K562 (cell line): ENCODE data around the gene SPDEF. TPM values are rescaled to one million over a fixed set of nuclear protein-coding genes. Genes with fewer than 3 reads are reported as not detected.

Experiments used
- CHAMP1 ChIP-seq: fragments of 450-650 bp; IDR thresholded peaks from 2 replicates; pipeline ENCODE4 v1.6.1; 2016; ENCODE audit warnings: mild to moderate bottlenecking
- CUX1 ChIP-seq: fragments of 200-800 bp; sonication (Bioruptor generic); IDR thresholded peaks from 2 replicates; pipeline ENCODE4 v1.6.1; 2016; ENCODE audit warnings: missing genetic modification characterization, missing compliant biosample characterization
- ELK1 ChIP-seq: sonication (generic); formaldehyde crosslinking; IDR thresholded peaks from 2 replicates; pipeline ENCODE4 v1.8.1; 2022; ENCODE audit warnings: missing genetic modification reagents
- ETV5 ChIP-seq: sonication (generic); formaldehyde crosslinking; IDR thresholded peaks from 2 replicates; pipeline ENCODE4 v1.4.0; 2020; ENCODE audit warnings: low read depth, mild to moderate bottlenecking, missing genetic modification reagents
- GTF3C2 ChIP-seq: IDR thresholded peaks from 3 replicates; pipeline ENCODE4 v1.6.1; 2011; ENCODE audit warnings: borderline replicate concordance, mild to moderate bottlenecking, moderate library complexity; ENCODE audit not compliant: insufficient read length; ENCODE audit errors: extremely low read depth
- HDGF ChIP-seq: fragments of 450-650 bp; IDR thresholded peaks from 2 replicates; pipeline ENCODE4 v1.6.1; 2016
- HNRNPK ChIP-seq: fragments of 200-400 bp; formaldehyde crosslinking; IDR thresholded peaks from one replicate; pipeline ENCODE4 v1.6.1; 2018; ENCODE audit warnings: mild to moderate bottlenecking, low read depth, low read length; ENCODE audit not compliant: poor library complexity, severe bottlenecking
- MIER1 ChIP-seq: fragments of 450-650 bp; IDR thresholded peaks from 2 replicates; pipeline ENCODE4 v1.6.1; 2016; ENCODE audit warnings: antibody characterized with exemption, mild to moderate bottlenecking, low read depth
- NCOA4 ChIP-seq: fragments of 450-650 bp; IDR thresholded peaks from 2 replicates; pipeline ENCODE4 v1.6.1; 2018; ENCODE audit warnings: mild to moderate bottlenecking; ENCODE audit not compliant: partially characterized antibody
- NR0B1 ChIP-seq: fragments of 450-650 bp; IDR thresholded peaks from one replicate; pipeline ENCODE4 v1.6.1; 2018; ENCODE audit warnings: mild to moderate bottlenecking, moderate library complexity; ENCODE audit not compliant: partially characterized antibody
- SP1 ChIP-seq: sonication (generic); formaldehyde crosslinking; IDR thresholded peaks from 2 replicates; pipeline ENCODE4 v1.8.1; 2022; ENCODE audit warnings: mild to moderate bottlenecking, missing genetic modification reagents
- ZNF561 ChIP-seq: fragments of 450-650 bp; formaldehyde crosslinking; conservative IDR thresholded peaks from 2 replicates; pipeline ENCODE4 v1.4.0; 2020; ENCODE audit warnings: mild to moderate bottlenecking, moderate library complexity
- ZNF707 ChIP-seq: fragments of 250-450 bp; sonication (Bioruptor Pico); conservative IDR thresholded peaks from 2 replicates; pipeline ENCODE4 v1.8.0; 2022; ENCODE audit warnings: inconsistent platforms, mild to moderate bottlenecking, moderate library complexity
- ZNF778 ChIP-seq: fragments of 450-650 bp; formaldehyde crosslinking; IDR thresholded peaks from 2 replicates; pipeline ENCODE4 v1.4.0; 2020; ENCODE audit warnings: mild to moderate bottlenecking, moderate library complexity
- polyA plus RNA-seq, 8 experiments: library from polyadenylated mRNA; depleted of rRNA in 4 of 8; stranded (reverse) in 5 of 8; unstranded in 3 of 8; fragments of >200 nt; fragmentation: Nextera tagmentation in 2 of 8; fragmentation: Illumina TruSeq in 1 of 8; extraction: Ambion mirVana in 2 of 8; extraction: Trizol in 1 of 8; gene quantifications; 2 replicates each; pipeline versions ENCODE4 v1.2.1 to v1.2.3, GENCODE V29; 2011 to 2014; ENCODE audit warnings: inconsistent platforms in 1 of 8, missing spikeins in 1 of 8
- total RNA-seq, 7 experiments: library from RNA; depleted of rRNA in 6 of 7; stranded (reverse); fragments of >200 nt in 6 of 7; fragmentation: Illumina TruSeq in 2 of 7; extraction: Trizol in 2 of 7; gene quantifications; 2 replicates each; pipeline versions ENCODE4 v1.2.1 to v1.2.3, GENCODE V29; 2011 to 2021; ENCODE audit warnings: low replicate concordance in 1 of 7

Gene SPDEF
- total and polyA plus RNA-seq, 9 of the 15 experiments (the other 6 are each of a cell fraction or from before 2014, with no cell fraction given), result 0.04 to 0.12 (median 0.11) TPM; not detected in 5

GRCh38 chr6:34562861-34563512 lies 6.9 kb upstream of the SPDEF start (continued):
- peak; percentile 67 for TF ChIP-seq CUX1 (CRISPR knock-in tag)
- no peak; the same call in 1 of the 2 replicates for TF ChIP-seq ETV5
- no peak for TF ChIP-seq NCOA4
- TF ChIP-seq GTF3C2, result no peak
- no peak for TF ChIP-seq ZNF778
- TF ChIP-seq SP1 (CRISPR knock-in tag), result no peak; the same call in 1 of the 2 replicates
- TF ChIP-seq MIER1, result no peak
- TF ChIP-seq CHAMP1, result 0 out of 2 replicates have a peak, but pooled peaks have one; percentile 32
- no peak for TF ChIP-seq NR0B1
- no peak for TF ChIP-seq ELK1 (CRISPR knock-in tag)
- no peak for TF ChIP-seq HDGF
- TF ChIP-seq ZNF707, result no peak
- TF ChIP-seq HNRNPK, result no peak
- TF ChIP-seq ZNF561, result no peak
